ENCODE results near the gene COX5A.

GRCh38 chr15:74906450-74907162, 31.3 kb downstream of the COX5A start, which contains the start of gene FAM219B:
- peak; percentile 51 to 81 for TF ChIP-seq POLR2A (IDR thresholded peaks at IDR 0.05)
- TF ChIP-seq CTCF (IDR thresholded peaks at IDR 0.05), result no peak
